Type B pancreatic cell (in vitro differentiated cells): ENCODE data around the gene OSBP2. TPM values are rescaled to one million over a fixed set of nuclear protein-coding genes. Genes with fewer than 3 reads are reported as not detected.

Experiments
- DNase-seq: peaks from one replicate; pipeline ENCODE4 v3.0.0; 2021; ENCODE audit warnings: mixed read lengths; ENCODE audit not compliant: unreplicated experiment; ENCODE audit errors: extremely low spot score
- H3K27ac Mint-ChIP-seq: 2 replicates; pipeline ENCODE4 v1.8.0; 2021; ENCODE audit warnings: mild to moderate bottlenecking, mixed read lengths
- H3K27me3 Mint-ChIP-seq: 2 replicates; pipeline ENCODE4 v1.8.0; 2021; ENCODE audit warnings: mixed read lengths
- H3K36me3 Mint-ChIP-seq: 2 replicates; pipeline ENCODE4 v1.8.0; 2021; ENCODE audit warnings: mixed read lengths
- H3K4me1 Mint-ChIP-seq: one replicate; pipeline ENCODE4 v1.8.0; 2021; ENCODE audit warnings: mixed read lengths; ENCODE audit not compliant: unreplicated experiment
- H3K4me3 Mint-ChIP-seq: 2 replicates; pipeline ENCODE4 v1.8.0; 2021; ENCODE audit warnings: mild to moderate bottlenecking, mixed read lengths
- H3K9me3 Mint-ChIP-seq: 2 replicates; pipeline ENCODE4 v1.8.0; 2021; ENCODE audit warnings: mixed read lengths
- total RNA-seq: library from RNA; stranded (reverse); gene quantifications from 2 replicates; pipeline ENCODE4 v1.2.1, GENCODE V29; 2021; ENCODE audit warnings: low replicate concordance
- TF ChIP-seq, protein P1 (sequence below): fragments of 200-600 bp; sonication (generic); conservative IDR thresholded peaks from 2 replicates; pipeline ENCODE4 v1.5.0; 2021; ENCODE audit warnings: antibody characterized with exemption, mild to moderate bottlenecking

OSBP2 gene
- total RNA-seq, 1 donor from 2014 or later, result 8.1 TPM

DNA sequence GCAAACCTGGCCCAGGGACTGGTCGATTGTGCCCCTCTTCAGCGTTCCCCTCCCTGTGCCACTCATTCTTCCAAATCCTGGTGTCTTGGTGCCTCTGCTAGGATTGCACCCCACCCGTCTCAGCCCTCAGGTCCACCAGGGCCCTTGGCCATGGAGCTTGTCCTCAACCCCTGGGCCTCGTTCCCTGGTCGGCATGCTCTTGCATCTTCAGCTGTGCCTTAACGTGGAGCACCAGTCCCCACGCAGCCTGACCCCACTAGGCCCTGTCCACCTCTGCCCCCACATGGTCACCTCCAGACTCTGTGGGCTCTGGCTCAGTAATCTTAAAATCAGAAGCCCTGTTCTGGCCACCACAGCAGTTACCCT, 61.1 kb downstream of the OSBP2 start:
- Mint-ChIP-seq H3K4me1 (no peaks in the 10 kb centered on the region), H3K27ac (no peak overlapping the region), H3K9me3 (no peaks in the 10 kb centered on the region), H3K36me3 (no peaks in the 10 kb centered on the region), H3K27me3 (peaks cover 8% of the 10 kb centered on the region), H3K4me3 (no peak overlapping the region)
- DNase-seq, result no peak
- TF ChIP-seq, protein P1, sequence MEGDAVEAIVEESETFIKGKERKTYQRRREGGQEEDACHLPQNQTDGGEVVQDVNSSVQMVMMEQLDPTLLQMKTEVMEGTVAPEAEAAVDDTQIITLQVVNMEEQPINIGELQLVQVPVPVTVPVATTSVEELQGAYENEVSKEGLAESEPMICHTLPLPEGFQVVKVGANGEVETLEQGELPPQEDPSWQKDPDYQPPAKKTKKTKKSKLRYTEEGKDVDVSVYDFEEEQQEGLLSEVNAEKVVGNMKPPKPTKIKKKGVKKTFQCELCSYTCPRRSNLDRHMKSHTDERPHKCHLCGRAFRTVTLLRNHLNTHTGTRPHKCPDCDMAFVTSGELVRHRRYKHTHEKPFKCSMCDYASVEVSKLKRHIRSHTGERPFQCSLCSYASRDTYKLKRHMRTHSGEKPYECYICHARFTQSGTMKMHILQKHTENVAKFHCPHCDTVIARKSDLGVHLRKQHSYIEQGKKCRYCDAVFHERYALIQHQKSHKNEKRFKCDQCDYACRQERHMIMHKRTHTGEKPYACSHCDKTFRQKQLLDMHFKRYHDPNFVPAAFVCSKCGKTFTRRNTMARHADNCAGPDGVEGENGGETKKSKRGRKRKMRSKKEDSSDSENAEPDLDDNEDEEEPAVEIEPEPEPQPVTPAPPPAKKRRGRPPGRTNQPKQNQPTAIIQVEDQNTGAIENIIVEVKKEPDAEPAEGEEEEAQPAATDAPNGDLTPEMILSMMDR, result peak; percentile 18

DNA sequence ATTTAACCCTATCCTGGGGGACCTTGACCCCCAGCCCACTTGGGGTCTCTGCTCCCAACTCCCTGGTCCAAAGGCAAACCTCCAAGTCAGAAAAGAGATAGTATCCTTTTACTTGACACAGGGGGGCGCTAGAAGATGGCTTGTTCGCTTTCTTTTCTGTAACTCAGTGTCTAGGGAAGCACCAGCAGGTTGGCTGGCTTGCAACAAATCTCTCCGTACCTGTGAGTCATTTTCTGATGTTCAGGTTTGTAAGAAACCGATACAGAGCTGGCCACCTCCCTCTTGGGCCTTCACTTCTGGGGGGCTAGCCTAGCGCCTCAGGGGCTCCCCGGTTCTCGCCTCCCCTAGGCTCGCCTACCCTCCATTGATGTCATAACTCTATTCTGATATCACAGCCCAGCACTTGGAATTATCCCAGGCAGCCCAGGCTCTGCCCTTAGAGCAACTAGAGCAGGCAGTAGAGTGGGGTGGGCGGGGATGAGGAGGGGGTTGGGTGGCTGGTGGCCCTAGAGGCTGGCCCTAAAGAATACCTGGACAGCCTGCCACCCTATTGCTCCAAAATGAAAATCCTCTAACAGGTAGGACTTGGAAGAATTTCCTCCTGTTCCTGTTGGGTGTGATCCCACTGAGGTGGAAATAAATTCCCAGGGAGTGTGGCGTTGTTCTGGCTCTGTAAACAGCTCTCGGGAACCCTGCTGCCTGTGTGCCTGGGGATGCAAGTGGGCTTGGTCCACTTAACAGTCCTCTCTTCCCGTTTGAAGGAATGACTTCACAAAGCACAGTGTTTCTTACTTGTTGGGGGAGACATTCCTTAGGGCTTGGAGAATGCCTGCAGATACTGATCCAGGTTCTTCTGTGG, 69.4 kb downstream of the OSBP2 start:
- TF ChIP-seq, protein P1, result peak; percentile 85
- Mint-ChIP-seq H3K9me3 (no peaks in the 10 kb centered on the region), H3K4me3 (no peak overlapping the region), H3K4me1 (peaks cover 10% of the 10 kb centered on the region), H3K36me3 (no peaks in the 10 kb centered on the region), H3K27ac (no peak overlapping the region), H3K27me3 (no peaks in the 10 kb centered on the region)
- no peak for DNase-seq

DNA sequence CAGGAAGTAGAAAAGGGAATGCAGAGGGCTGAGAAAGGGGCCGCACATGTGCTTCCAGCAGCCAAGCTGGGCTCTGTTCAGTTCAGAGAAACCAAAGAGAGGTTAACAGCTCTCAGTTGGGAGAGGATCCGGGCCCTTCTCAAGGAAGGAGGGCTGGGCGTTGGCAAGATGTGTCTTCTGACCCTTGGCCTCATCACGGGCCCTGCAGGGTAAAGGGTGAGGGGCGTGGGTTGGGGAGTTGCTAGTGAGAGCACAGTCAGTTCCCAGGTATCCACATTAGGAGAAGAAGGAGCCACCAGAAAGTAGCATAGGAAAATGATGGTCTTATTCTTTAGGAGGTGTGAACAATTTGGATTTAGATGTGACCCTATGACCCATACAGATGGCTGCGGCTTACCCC, 73.0 kb downstream of the OSBP2 start:
- Mint-ChIP-seq H3K27ac (no peak overlapping the region), H3K27me3 (no peaks in the 10 kb centered on the region), H3K4me3 (no peak overlapping the region), H3K36me3 (no peaks in the 10 kb centered on the region), H3K4me1 (peaks cover 10% of the 10 kb centered on the region), H3K9me3 (no peaks in the 10 kb centered on the region)
- DNase-seq, result no peak
- TF ChIP-seq, protein P1, result no peak

DNA sequence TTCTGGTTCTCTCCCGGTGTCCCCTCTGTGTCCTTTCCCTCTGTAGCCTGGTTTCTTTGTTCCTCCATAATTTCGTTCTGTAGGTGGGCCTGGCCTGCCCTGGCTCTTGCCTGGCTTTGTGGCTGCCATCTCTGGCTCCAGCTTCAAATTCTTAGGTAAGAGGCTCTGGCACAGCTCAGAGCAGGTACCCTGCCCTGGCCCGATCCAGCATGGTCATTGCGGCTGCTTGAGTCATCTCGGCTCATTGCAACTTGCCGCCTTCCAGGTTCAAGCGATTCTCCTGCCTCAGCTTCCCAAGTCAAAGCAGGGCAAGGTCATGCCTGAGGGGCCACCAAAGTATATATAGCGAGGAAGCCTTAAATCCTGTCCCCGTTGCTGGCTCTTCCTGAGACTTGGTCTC, 76.0 kb downstream of the OSBP2 start:
- no peak for DNase-seq
- Mint-ChIP-seq H3K36me3 (no peaks in the 10 kb centered on the region), H3K9me3 (no peaks in the 10 kb centered on the region), H3K4me1 (peaks cover 10% of the 10 kb centered on the region), H3K27me3 (no peaks in the 10 kb centered on the region), H3K27ac (no peak overlapping the region), H3K4me3 (no peak overlapping the region)
- TF ChIP-seq, protein P1, result no peak

DNA sequence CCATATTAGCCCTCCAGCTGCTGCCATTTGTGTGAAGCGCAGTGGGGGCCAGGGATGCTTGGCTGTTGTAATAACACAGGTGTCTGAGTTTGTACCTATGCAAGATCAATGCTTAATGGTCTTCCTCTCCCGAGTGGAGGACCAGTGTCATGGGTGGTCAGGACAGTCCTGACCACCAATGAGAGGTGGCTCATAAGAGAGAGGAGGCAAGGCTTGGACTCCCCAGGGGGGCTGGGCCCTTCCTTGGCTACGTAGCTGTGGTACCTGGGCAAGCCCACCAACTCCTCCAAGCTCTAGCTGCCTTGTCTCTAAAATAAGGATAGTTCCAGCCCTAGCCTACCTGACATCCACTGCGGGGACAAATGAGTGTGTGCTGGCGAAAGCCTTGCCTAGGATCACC, 79.2 kb downstream of the OSBP2 start:
- H3K4me3 Mint-ChIP-seq, result no peak overlapping the region
- H3K27me3 Mint-ChIP-seq, result no peaks in the 10 kb centered on the region
- H3K9me3 Mint-ChIP-seq, result no peaks in the 10 kb centered on the region
- TF ChIP-seq, protein P1, result no peak
- DNase-seq, result no peak
- H3K4me1 Mint-ChIP-seq, result peaks cover 12% of the 10 kb centered on the region
- no peaks in the 10 kb centered on the region for H3K36me3 Mint-ChIP-seq
- H3K27ac Mint-ChIP-seq, result no peak overlapping the region
